ENCODE measurements around the gene MORF4L1.

- no peak for TF ChIP-seq CTCF (IDR thresholded peaks at IDR 0.05)
- TF ChIP-seq POLR2A (IDR thresholded peaks at IDR 0.05): no peak
Measured at GRCh38 chr15:78831229-78832207, 41.2 kb upstream of the MORF4L1 start.

All from heart left ventricle (tissue), 13 donors.